Measurements from ENCODE around the gene CCER1. TPM values are rescaled to one million over a fixed set of nuclear protein-coding genes. Genes with fewer than 3 reads are reported as not detected.

Gene CCER1
- polyA plus RNA-seq, 1 experiment: not detected

GRCh38 chr12:90964616-90965015 is 9.6 kb upstream of the CCER1 start:
- Histone ChIP-seq H3K9me3 (ENCODE audit: control insufficient read depth, insufficient read depth, low read length) (no peaks in the 10 kb centered on the region), H3K27ac (ENCODE audit: low read depth, low read length) (no peak overlapping the region), H3K27me3 (ENCODE audit: control insufficient read depth, insufficient read depth, low read length) (no peaks in the 10 kb centered on the region), H3K4me3 (ENCODE audit: low read depth, low read length) (no peak overlapping the region)
- CTCF ChIA-PET: no interaction called here
- no peak for TF ChIP-seq CTCF (IDR thresholded peaks at IDR 0.05; ENCODE audit: low read depth, low read length)
- DNase-seq (ENCODE audit: low read depth, low spot score): no peak
- POLR2A ChIA-PET: no interaction called here

GRCh38 chr12:90963946-90964345 is 9.0 kb upstream of the CCER1 start:
- H3K4me3 ChIP-seq (ENCODE audit: low read depth, low read length): no peak overlapping the region
- no peak for DNase-seq (ENCODE audit: low read depth, low spot score)
- H3K9me3 ChIP-seq (ENCODE audit: control insufficient read depth, insufficient read depth, low read length): no peaks in the 10 kb centered on the region
- ChIA-PET POLR2A (no interaction called here), CTCF (interaction anchor here (0.6 to 1.5 kb wide), 2 partner anchors 12 to 145 kb away, joined by 3 read pairs; no protein-coding TSS in a partner anchor)
- no peak for TF ChIP-seq CTCF (IDR thresholded peaks at IDR 0.05; ENCODE audit: low read depth, low read length)
- no peaks in the 10 kb centered on the region for H3K27me3 ChIP-seq (ENCODE audit: control insufficient read depth, insufficient read depth, low read length)
- H3K27ac ChIP-seq (ENCODE audit: low read depth, low read length): no peak overlapping the region

GRCh38 chr12:90961154-90961553 is 6.2 kb upstream of the CCER1 start:
- Histone ChIP-seq H3K9me3 (ENCODE audit: control insufficient read depth, insufficient read depth, low read length) (no peaks in the 10 kb centered on the region), H3K27ac (ENCODE audit: low read depth, low read length) (no peak overlapping the region), H3K4me3 (ENCODE audit: low read depth, low read length) (no peak overlapping the region), H3K27me3 (ENCODE audit: control insufficient read depth, insufficient read depth, low read length) (no peaks in the 10 kb centered on the region)
- no peak for DNase-seq (ENCODE audit: low read depth, low spot score)
- CTCF ChIA-PET: interaction anchor here (0.5 to 2.0 kb wide), 8 partner anchors 17 to 421 kb away, joined by 3 to 6 read pairs (median 4); no protein-coding TSS in a partner anchor
- TF ChIP-seq CTCF (IDR thresholded peaks at IDR 0.05; ENCODE audit: low read depth, low read length): no peak
- POLR2A ChIA-PET: no interaction called here

- POLR2A ChIA-PET: no interaction called here
- Histone ChIP-seq H3K4me3 (ENCODE audit: low read depth, low read length) (no peak overlapping the region), H3K27me3 (ENCODE audit: control insufficient read depth, insufficient read depth, low read length) (no peaks in the 10 kb centered on the region), H3K27ac (ENCODE audit: low read depth, low read length) (no peak overlapping the region), H3K9me3 (ENCODE audit: control insufficient read depth, insufficient read depth, low read length) (peaks cover 6% of the 10 kb centered on the region)
- DNase-seq (ENCODE audit: low read depth, low spot score): no peak
- peak; percentile 86 for TF ChIP-seq CTCF (IDR thresholded peaks at IDR 0.05; ENCODE audit: low read depth, low read length)
- CTCF ChIA-PET: interaction anchor here (0.5 to 2.3 kb wide), 13 partner anchors 10 to 1447 kb away, joined by 3 to 18 read pairs (median 5); partner anchors contain the start of gene LUM
Observed at GRCh38 chr12:90959538-90960139, 4.7 kb upstream of the CCER1 start.

GRCh38 chr12:90959032-90959431 is 4.1 kb upstream of the CCER1 start:
- ChIA-PET POLR2A (no interaction called here), CTCF (interaction anchor here (0.7 to 2.3 kb wide), 17 partner anchors 10 to 981 kb away, joined by 3 to 18 read pairs (median 4); partner anchors contain the start of gene LUM)
- no peak for DNase-seq (ENCODE audit: low read depth, low spot score)
- Histone ChIP-seq H3K27me3 (ENCODE audit: control insufficient read depth, insufficient read depth, low read length) (no peaks in the 10 kb centered on the region), H3K9me3 (ENCODE audit: control insufficient read depth, insufficient read depth, low read length) (peaks cover 12% of the 10 kb centered on the region), H3K4me3 (ENCODE audit: low read depth, low read length) (no peak overlapping the region), H3K27ac (ENCODE audit: low read depth, low read length) (no peak overlapping the region)
- TF ChIP-seq CTCF (IDR thresholded peaks at IDR 0.05; ENCODE audit: low read depth, low read length): no peak; the same call in 1 of the 2 replicates
